Osteocyte (in vitro differentiated cells): ENCODE results near the gene CCDC27. TPM values are rescaled to one million over a fixed set of nuclear protein-coding genes. Genes with fewer than 3 reads are reported as not detected.

ENCODE experiments used
- DNase-seq: peaks from one replicate; pipeline ENCODE4 v3.0.0; 2021; ENCODE audit warnings: mixed read lengths; ENCODE audit not compliant: unreplicated experiment; ENCODE audit errors: extremely low spot score
- H3K27ac Mint-ChIP-seq: one replicate; pipeline ENCODE4 v1.8.0; 2021; ENCODE audit warnings: mild to moderate bottlenecking, mixed read lengths; ENCODE audit not compliant: unreplicated experiment
- H3K27me3 Mint-ChIP-seq: one replicate; pipeline ENCODE4 v1.8.0; 2021; ENCODE audit warnings: mixed read lengths; ENCODE audit not compliant: unreplicated experiment
- H3K36me3 Mint-ChIP-seq: one replicate; pipeline ENCODE4 v1.8.0; 2021; ENCODE audit warnings: mixed read lengths; ENCODE audit not compliant: unreplicated experiment
- H3K4me1 Mint-ChIP-seq: one replicate; pipeline ENCODE4 v1.8.0; 2021; ENCODE audit warnings: mixed read lengths; ENCODE audit not compliant: unreplicated experiment
- H3K4me3 Mint-ChIP-seq: one replicate; pipeline ENCODE4 v1.8.0; 2021; ENCODE audit warnings: mild to moderate bottlenecking, moderate library complexity, mixed read lengths; ENCODE audit not compliant: unreplicated experiment
- H3K9me3 Mint-ChIP-seq: one replicate; pipeline ENCODE4 v1.8.0; 2021; ENCODE audit warnings: mixed read lengths; ENCODE audit not compliant: unreplicated experiment
- long read RNA-seq: library from polyadenylated mRNA; unstranded; transcript quantifications from one replicate; pipeline ENCODE4 v2.0.0, GENCODE V29; 2021
- total RNA-seq: library from RNA; stranded (reverse); gene quantifications from 2 replicates; pipeline ENCODE4 v1.2.1, GENCODE V29; 2021
- TF ChIP-seq, protein P1 (sequence below): fragments of 200-600 bp; sonication (generic); IDR thresholded peaks from 2 replicates; pipeline ENCODE4 v1.5.0; 2021; ENCODE audit warnings: antibody characterized with exemption, mild to moderate bottlenecking, moderate library complexity

CCDC27 gene
- total RNA-seq, result not detected in 2 replicates
- long read RNA-seq, result 0 reads

DNA sequence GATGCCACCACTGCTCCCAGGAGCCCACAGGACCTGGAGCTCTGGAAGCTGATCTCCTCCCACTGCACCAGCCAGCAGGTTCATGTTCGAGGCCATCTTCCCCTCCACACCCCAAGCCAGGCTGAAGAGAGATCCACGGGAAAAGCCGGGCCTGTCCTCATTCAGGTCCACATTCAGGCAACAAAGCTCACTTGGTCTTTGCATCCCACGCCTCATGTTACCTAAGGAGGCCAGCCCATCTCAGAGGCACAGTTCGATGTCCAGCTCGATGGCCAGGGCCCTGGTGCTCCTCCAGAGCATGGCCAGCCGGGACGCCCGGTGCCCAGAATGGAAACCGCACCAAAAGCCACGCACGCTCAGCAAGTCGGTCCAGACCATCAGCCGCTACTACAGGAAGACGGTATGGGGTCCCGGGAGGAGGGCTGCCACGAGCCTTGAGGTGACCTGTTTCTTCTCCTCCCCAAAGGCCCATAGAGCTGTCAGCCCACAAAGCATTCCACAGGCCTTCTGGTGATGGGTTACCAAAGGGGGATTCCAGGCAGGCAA, at the start of gene CCDC27:
Gene CCDC27, plus strand, starts transcription at position 51 of the 546 bp plus-strand sequence. Its CDS starts 32 bp downstream, at position 83.
- Mint-ChIP-seq H3K27me3 (peaks cover 38% of the 10 kb centered on the region), H3K4me1 (peaks cover 6% of the 10 kb centered on the region), H3K27ac (no peak within 1 kb of the TSS), H3K4me3 (no peak within 1 kb of the TSS), H3K9me3 (no peaks in the 10 kb centered on the region), H3K36me3 (no peaks in the 10 kb centered on the region)
- TF ChIP-seq, protein P1, sequence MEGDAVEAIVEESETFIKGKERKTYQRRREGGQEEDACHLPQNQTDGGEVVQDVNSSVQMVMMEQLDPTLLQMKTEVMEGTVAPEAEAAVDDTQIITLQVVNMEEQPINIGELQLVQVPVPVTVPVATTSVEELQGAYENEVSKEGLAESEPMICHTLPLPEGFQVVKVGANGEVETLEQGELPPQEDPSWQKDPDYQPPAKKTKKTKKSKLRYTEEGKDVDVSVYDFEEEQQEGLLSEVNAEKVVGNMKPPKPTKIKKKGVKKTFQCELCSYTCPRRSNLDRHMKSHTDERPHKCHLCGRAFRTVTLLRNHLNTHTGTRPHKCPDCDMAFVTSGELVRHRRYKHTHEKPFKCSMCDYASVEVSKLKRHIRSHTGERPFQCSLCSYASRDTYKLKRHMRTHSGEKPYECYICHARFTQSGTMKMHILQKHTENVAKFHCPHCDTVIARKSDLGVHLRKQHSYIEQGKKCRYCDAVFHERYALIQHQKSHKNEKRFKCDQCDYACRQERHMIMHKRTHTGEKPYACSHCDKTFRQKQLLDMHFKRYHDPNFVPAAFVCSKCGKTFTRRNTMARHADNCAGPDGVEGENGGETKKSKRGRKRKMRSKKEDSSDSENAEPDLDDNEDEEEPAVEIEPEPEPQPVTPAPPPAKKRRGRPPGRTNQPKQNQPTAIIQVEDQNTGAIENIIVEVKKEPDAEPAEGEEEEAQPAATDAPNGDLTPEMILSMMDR, result no peak
- no peak for DNase-seq

- peaks cover 19% of the 10 kb centered on the region for H3K27me3 Mint-ChIP-seq
Measured at GRCh38 chr1:3702528-3702927, 49.7 kb upstream of the CCDC27 start.

DNA sequence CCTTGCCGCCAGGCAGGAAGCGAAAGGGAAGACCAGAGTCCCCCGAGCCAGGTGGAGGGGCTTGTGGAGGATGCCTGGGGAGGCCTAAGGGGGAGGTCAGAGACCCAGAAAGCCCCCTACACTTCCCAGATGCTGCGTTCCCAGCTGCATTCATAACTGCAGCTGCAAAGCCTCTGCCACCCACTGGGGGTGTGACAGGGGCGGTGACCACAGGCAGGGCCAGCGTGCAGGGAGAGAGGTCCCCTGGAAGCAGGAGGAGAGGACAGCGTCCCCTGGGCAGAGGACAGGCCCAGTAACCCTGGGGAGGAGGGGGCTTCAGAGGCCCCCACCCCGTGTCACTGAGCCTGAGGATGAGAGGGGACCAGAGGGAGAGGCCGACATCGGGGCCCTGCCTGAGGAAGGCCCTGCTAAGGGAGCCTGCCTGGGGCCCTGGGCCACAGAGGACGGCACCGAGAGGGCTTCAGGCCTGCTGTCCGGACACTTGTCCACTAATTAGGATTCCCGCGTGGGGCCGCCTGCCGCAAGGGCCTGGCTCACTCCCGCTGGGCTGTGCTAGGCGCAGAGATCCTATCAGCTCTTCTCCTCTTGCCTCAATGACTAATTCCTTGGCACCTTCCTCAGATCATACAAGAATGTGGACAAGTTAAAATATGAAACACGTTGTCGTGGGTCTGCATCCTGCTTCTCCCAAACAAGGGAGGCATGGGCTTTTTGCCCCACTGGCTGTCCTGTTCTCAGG, 49.1 kb upstream of the CCDC27 start:
- peaks cover 19% of the 10 kb centered on the region for H3K27me3 Mint-ChIP-seq
- H3K27ac Mint-ChIP-seq, result no peak overlapping the region
- DNase-seq, result no peak
- no peaks in the 10 kb centered on the region for H3K36me3 Mint-ChIP-seq
- no peaks in the 10 kb centered on the region for H3K9me3 Mint-ChIP-seq
- H3K4me1 Mint-ChIP-seq, result peaks cover 2% of the 10 kb centered on the region
- H3K4me3 Mint-ChIP-seq, result no peak overlapping the region
- TF ChIP-seq, protein P1, result no peak

More at GRCh38 chr1:3702528-3702927, 49.7 kb upstream of the CCDC27 start:
- H3K4me1 Mint-ChIP-seq, result peaks cover 2% of the 10 kb centered on the region
- no peak overlapping the region for H3K4me3 Mint-ChIP-seq
- DNase-seq, result no peak
- no peaks in the 10 kb centered on the region for H3K36me3 Mint-ChIP-seq
- H3K9me3 Mint-ChIP-seq, result no peaks in the 10 kb centered on the region
- H3K27ac Mint-ChIP-seq, result no peak overlapping the region
- TF ChIP-seq, protein P1, result no peak

DNA sequence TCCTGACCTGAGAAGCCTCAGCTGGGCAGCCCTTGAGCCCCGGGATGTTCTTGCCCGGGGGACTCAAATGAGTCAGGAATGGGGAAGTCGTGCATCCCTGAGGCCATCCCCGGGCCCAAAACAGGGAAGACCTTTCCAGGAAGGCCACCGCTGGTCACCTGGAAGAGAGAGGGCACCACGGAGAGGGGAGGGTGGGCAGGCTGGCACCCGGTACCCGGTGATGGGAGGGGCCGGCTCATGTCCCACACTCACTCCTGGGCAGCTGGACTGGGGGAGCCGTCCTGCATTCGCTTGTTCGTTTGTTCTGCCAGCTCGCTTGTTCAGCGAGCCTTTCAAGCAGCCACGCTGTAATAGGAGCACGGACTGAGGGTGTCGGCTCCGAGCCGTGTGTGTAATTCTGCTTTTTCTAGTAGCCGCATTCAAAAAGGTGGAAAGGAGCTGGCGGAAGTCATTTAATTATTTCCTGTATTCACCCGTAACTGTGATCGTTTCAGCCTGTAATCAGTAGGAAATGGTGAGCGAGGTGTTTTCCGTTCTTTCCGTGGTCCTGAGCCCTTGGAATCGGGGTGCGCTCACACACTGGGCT, 48.4 kb upstream of the CCDC27 start:
- Mint-ChIP-seq H3K9me3 (no peaks in the 10 kb centered on the region), H3K4me3 (no peak overlapping the region), H3K27ac (no peak overlapping the region), H3K27me3 (peaks cover 19% of the 10 kb centered on the region), H3K4me1 (peaks cover 2% of the 10 kb centered on the region), H3K36me3 (no peaks in the 10 kb centered on the region)
- DNase-seq, result no peak
- TF ChIP-seq, protein P1, result no peak

DNA sequence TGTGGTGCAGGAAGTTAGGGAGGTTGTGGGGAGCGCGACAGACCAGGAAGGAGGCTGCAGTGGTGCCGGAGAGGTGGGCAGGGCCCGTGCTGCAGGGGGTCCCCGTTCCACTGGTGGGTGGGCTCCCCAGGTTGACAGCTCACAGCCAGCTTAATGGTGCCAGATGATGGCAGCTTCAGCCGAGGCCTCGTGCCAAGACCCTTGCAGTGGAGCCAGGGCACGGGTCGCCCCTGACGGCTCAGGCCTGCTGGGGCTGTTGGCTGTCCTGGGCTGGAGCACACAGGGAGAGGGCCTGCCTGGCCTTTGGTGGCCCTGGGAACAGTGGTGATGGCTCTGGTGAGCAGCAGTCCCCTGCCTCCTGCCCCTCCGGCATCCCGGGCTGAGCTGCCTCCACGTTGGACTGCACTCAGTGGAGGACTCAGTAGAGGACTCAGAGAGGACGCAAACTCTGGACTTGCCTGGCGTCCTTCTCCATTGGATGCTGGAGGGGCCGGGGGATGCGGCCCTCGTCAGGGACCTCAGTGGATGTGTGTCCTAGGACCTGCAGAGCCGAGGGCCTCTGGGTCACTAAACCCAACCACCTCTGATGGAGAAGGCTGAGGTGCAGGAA, 46.8 kb upstream of the CCDC27 start:
- Mint-ChIP-seq H3K27ac (no peak overlapping the region), H3K36me3 (no peaks in the 10 kb centered on the region), H3K9me3 (no peaks in the 10 kb centered on the region), H3K4me1 (peaks cover 2% of the 10 kb centered on the region), H3K4me3 (no peak overlapping the region), H3K27me3 (peaks cover 11% of the 10 kb centered on the region)
- no peak for DNase-seq
- TF ChIP-seq, protein P1, result no peak
